A673 (cell line): Measurements from ENCODE around the gene CCDC14. TPM values are rescaled to one million over a fixed set of nuclear protein-coding genes. Genes with fewer than 3 reads are reported as not detected.
A peak's percentile ranks its signal among the peaks of the same experiment; 100 is the strongest.
"Not testable (repeated sequence)": the region's sequence is repeated elsewhere in the genome, so short reads cannot be mapped to it uniquely, and the experiment has no call there.

ENCODE experiments used
- BruUV-seq: library from RNA; stranded (reverse); fragments of 400-500 nt; replicated peaks from 2 replicates; lab custom pipeline; 2021; lab: Mats Ljungman, UMichigan
- CTCF ChIA-PET: fragments of 300-600 bp; sonication (Branson Sonifier 250); formaldehyde crosslinking; loops from one replicate; lab custom pipeline; 2022; ENCODE audit warnings: antibody characterized with exemption; lab: Charles Lee
- POLR2A ChIA-PET: fragments of 300-600 bp; sonication (Branson Sonifier 250); formaldehyde crosslinking; loops from one replicate; lab custom pipeline; 2022; ENCODE audit warnings: antibody characterized with exemption; ENCODE audit not compliant: low non-redundant PET; lab: Charles Lee
- DNase-seq: peaks from one replicate; pipeline ENCODE4 v3.0.0-alpha.2; 2015; ENCODE audit warnings: low spot score
- H3K27ac ChIP-seq: fragments of 200-600 bp; sonication (generic); 2 replicates; pipeline ENCODE4 v1.5.1; 2016; ENCODE audit warnings: mixed run types, low read depth, mild to moderate bottlenecking, mixed read lengths, antibody characterized with exemption, low read length; ENCODE audit not compliant: poor library complexity, severe bottlenecking
- H3K27me3 ChIP-seq: fragments of 200-600 bp; sonication (generic); replicated peaks from 2 replicates; pipeline ENCODE4 v1.6.1; 2017; ENCODE audit warnings: mixed run types, low read depth, mild to moderate bottlenecking, mixed read lengths, antibody characterized with exemption, low read length; ENCODE audit not compliant: insufficient read depth, poor library complexity
- H3K36me3 ChIP-seq: fragments of 200-600 bp; sonication (generic); 2 replicates; pipeline ENCODE4 v1.6.1; 2016; ENCODE audit warnings: mixed run types, mild to moderate bottlenecking, mixed read lengths, antibody characterized with exemption, low read length; ENCODE audit not compliant: insufficient read depth, poor library complexity, severe bottlenecking
- H3K4me1 ChIP-seq: fragments of 200-600 bp; sonication (generic); 2 replicates; pipeline ENCODE4 v1.6.1; 2017; ENCODE audit warnings: mixed run types, mild to moderate bottlenecking, mixed read lengths, antibody characterized with exemption, low read length; ENCODE audit not compliant: insufficient read depth, poor library complexity, severe bottlenecking
- H3K4me3 ChIP-seq: fragments of 200-600 bp; sonication (generic); 2 replicates; pipeline ENCODE4 v1.5.1; 2016; ENCODE audit warnings: low read depth, mixed run types, mild to moderate bottlenecking, mixed read lengths, low read length; ENCODE audit not compliant: poor library complexity, severe bottlenecking
- H3K9me3 ChIP-seq: fragments of 200-600 bp; sonication (generic); 2 replicates; pipeline ENCODE4 v1.6.1; 2016; ENCODE audit warnings: mixed run types, low read depth, mild to moderate bottlenecking, mixed read lengths, antibody characterized with exemption, low read length; ENCODE audit not compliant: poor library complexity, severe bottlenecking
- intact Hi-C: fragments of 100-400 bp; cut with micrococcal nuclease; formaldehyde crosslinking; loops from one replicate; pipeline ENCODE4 v1.10.0; 2022; ENCODE audit not compliant: unreplicated experiment
- total RNA-seq: library from RNA; stranded (reverse); gene quantifications from 2 replicates; pipeline ENCODE4 v1.2.3, GENCODE V29; 2021
- TF ChIP-seq, protein P1 (sequence below): fragments of 300-800, 200-600 bp; sonication (generic); conservative IDR thresholded peaks from 2 replicates; pipeline ENCODE4 v1.5.1; 2017; ENCODE audit warnings: low read depth, mild to moderate bottlenecking, antibody characterized with exemption, low read length, moderate library complexity, mixed read lengths

CCDC14 gene
- total RNA-seq, 1 experiment from 2014 or later = 81.2 TPM

DNA sequence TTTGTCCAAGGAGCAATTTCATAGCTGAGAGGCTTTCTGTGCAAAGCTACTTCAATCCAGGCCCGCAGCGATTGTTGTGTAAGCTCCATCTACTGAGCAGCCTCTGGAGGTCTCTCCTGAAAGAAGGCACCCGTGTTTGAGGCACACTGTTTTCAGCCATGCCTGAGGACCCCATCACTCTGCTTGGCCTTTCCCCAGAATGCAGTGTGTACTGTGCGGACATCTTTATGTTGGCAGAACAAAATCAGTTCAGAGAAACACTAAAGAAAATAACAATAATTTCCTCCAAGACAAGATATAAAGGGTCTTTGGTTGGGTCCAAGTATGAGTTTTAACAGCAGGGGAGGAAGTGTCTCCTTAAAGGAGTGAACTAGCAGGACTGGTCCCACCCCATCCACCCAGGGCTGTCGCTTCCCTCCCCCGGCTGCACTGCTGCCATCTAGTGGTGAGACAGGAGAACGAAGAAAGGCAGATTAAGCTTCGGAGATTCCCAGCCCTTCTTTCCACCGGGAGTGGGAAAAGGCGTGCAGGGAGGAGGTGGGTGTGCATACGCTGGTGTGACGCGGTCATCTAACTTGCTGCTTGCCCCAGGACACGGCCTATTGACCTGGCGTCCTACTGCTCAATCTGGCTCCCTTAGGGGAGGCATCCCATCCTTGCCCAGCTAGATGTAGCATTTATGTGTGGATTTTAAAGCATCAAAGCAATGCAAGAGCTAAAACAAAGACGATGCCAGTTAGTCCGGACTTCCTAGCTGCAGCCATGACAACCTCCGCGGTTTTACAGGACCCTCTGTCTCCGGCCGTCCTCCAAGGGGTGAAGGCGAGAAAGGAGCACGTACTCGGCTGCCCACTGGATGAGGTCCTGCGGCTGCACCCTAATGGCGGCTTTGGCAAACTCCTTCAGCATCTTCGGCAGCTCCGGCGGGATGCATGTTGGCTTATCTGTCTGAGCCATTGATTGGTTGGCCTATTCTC lies 18.8 kb upstream of the CCDC14 start:
- not testable (repeated sequence) for H3K4me1 ChIP-seq, H3K9me3 ChIP-seq, H3K36me3 ChIP-seq, H3K27ac ChIP-seq, BruUV-seq
- Histone ChIP-seq H3K27me3 (peaks cover 45% of the 10 kb centered on the region), H3K4me3 (peak overlapping the region; percentile 28)
- intact Hi-C loops = loop anchor here (10.0 kb wide), 1 partner anchor 235 kb away; no protein-coding TSS in a partner anchor
- DNase-seq = peak; percentile 52
- ChIA-PET CTCF (interaction anchor here (1.2 kb wide), 1 partner anchor 199 kb away, joined by 3 read pairs; no protein-coding TSS in a partner anchor), POLR2A (interaction anchor here (0.6 kb wide), 1 partner anchor 10 kb away, joined by 3 read pairs; no protein-coding TSS in a partner anchor)
- TF ChIP-seq, protein P1, sequence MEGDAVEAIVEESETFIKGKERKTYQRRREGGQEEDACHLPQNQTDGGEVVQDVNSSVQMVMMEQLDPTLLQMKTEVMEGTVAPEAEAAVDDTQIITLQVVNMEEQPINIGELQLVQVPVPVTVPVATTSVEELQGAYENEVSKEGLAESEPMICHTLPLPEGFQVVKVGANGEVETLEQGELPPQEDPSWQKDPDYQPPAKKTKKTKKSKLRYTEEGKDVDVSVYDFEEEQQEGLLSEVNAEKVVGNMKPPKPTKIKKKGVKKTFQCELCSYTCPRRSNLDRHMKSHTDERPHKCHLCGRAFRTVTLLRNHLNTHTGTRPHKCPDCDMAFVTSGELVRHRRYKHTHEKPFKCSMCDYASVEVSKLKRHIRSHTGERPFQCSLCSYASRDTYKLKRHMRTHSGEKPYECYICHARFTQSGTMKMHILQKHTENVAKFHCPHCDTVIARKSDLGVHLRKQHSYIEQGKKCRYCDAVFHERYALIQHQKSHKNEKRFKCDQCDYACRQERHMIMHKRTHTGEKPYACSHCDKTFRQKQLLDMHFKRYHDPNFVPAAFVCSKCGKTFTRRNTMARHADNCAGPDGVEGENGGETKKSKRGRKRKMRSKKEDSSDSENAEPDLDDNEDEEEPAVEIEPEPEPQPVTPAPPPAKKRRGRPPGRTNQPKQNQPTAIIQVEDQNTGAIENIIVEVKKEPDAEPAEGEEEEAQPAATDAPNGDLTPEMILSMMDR = peak; percentile 69

DNA sequence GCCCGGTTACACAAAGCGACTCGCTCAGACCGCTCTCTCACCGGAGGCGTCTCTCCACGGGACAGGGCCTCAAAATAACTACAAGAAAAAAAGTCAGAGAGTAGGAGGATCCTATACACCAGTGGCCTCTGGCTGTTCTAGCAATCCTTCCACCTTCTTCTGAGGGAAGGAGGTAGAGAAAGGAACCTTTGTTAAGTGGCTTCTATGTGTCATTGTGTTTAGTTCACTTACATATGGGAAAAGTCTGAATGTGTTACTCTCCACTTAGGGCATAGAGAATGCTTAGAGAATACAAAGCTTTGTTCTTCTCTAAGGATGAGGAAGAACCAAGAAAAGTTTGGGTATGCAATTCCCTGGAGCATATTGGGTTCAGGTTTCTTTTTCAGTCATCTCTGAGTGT lies 15.9 kb upstream of the CCDC14 start:
- DNase-seq, H3K36me3 ChIP-seq, H3K27ac ChIP-seq, H3K4me1 ChIP-seq, BruUV-seq, POLR2A ChIA-PET, H3K4me3 ChIP-seq, CTCF ChIA-PET, intact Hi-C loops, H3K9me3 ChIP-seq: not testable (repeated sequence)
- H3K27me3 ChIP-seq = peaks cover 19% of the 10 kb centered on the region

DNA sequence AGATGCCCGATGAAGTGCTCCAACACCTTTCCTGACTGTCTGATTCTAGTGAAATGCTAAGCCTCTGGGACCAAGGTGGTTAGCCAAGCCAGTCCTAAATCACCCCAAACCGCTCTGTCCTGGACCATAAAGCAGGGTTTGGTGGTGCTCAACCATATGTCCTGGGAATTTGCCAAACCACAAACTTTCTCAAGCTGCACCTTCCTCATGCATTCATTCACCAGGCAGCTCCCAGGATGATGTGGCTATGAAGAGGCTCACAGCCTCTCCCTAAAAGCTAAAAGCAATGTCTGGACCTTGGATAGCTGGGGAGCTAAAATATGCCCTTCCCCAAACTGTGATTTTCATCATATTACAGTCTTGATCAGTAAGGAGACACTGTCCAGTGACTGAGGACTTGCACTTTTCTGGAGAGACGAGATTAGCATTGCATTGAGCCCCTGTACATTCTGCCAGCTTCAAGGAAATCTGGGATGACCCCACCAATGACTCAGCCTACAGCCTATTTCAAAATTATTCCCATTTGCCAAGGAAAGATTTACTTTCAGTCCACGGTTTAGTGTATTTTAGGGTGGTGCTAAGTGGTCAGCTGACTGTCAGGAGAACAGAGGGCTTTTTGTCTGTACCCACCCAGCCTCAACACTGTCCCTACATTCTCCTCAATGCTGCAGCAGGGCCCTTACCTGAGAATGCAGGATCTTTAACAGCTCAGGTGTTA lies 15.3 kb upstream of the CCDC14 start:
- H3K27me3 ChIP-seq = peaks cover 14% of the 10 kb centered on the region
- BruUV-seq, H3K4me1 ChIP-seq, CTCF ChIA-PET, intact Hi-C loops, H3K4me3 ChIP-seq, H3K36me3 ChIP-seq, H3K27ac ChIP-seq, POLR2A ChIA-PET, DNase-seq, H3K9me3 ChIP-seq: not testable (repeated sequence)

DNA sequence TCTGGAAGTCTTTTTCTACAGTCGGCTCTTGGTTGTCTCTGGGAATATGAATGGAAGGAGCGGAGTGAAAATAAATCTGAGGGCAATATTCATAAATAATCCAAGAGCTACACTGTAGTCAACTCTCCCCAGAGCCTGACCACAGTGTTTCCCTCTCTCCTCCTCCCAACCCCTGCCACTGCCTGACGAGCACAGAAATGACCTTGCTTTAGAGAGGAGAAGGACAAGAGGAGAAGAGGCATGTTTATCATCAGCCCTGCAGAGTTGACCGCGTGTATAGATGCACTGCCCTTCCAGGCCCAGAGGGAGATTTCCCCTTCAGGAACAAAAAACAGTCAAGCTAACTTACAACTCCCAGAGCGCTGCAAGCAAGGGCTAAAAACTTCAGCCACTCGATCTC lies 14.0 kb upstream of the CCDC14 start:
- H3K27me3 ChIP-seq, POLR2A ChIA-PET, BruUV-seq, H3K4me3 ChIP-seq, DNase-seq, H3K4me1 ChIP-seq, H3K36me3 ChIP-seq, CTCF ChIA-PET, intact Hi-C loops, H3K27ac ChIP-seq, H3K9me3 ChIP-seq: not testable (repeated sequence)
